Testis (tissue), 2 donors: Measurements from ENCODE around the gene CLVS2.

Source experiments
- CTCF ChIP-seq, 3 experiments: fragments of 450-650 bp in 2 of 3; fragments of 200-600 bp in 1 of 3; sonication (generic) in 1 of 3; IDR thresholded peaks; one replicate each; pipeline ENCODE4 v1.5.1; 2016 to 2019; ENCODE audit warnings: antibody characterized with exemption in 3 of 3, mild to moderate bottlenecking in 2 of 3, moderate library complexity in 1 of 3
- POLR2A ChIP-seq: fragments of 450-650 bp; IDR thresholded peaks from one replicate; pipeline ENCODE4 v1.6.1; 2017; ENCODE audit warnings: antibody characterized with exemption, mild to moderate bottlenecking, moderate library complexity

GRCh38 chr6:123024976-123025375 is 28.9 kb downstream of the CLVS2 start:
- TF ChIP-seq CTCF (IDR thresholded peaks at IDR 0.05) (no peak), POLR2A (no peak)
